GM18507 (cell line): Measurements from ENCODE around the gene ALLC.
A peak's percentile ranks its signal among the peaks of the same experiment; 100 is the strongest.

Source experiments
- DNase-seq: peaks from one replicate; pipeline ENCODE4 v3.0.0; 2011; ENCODE audit warnings: low read depth; ENCODE audit not compliant: insufficient read length; ENCODE audit errors: extremely low spot score
- FAIRE-seq: peaks from 2 replicates; lab custom pipeline; 2011; peaks lifted over from hg19 to GRCh38; lab: Jason Lieb, UNC

Gene ALLC

DNA sequence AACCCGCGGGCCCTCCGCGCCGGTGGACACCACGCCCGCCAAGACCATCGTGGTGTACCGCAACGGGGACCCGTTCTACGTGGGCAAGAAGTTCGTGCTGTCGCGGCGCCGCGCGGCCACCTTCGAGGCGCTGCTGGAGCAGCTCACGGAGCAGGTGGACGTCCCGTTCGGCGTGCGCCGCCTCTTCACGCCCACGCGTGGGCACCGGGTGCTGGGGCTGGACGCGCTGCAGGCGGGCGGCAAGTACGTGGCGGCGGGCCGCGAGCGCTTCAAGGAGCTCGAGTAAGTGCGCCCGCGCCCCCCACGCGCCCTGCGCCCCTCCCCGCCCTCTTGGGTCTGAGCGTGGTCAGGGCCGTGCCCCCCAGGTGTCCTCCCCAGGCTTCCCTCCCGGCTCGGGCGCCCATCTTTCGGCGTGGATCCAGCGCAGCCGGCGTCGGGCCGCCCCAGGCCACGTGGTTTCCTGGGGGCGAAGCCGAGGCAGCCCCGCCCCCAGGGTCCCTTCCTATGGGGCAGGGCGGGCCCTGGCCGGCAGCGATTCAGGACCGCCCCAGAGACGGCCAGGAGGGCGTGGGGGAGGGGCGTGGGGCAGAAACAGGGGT lies 45.9 kb downstream of the ALLC start:
- DNase-seq (no peak), FAIRE-seq (no peak)

DNA sequence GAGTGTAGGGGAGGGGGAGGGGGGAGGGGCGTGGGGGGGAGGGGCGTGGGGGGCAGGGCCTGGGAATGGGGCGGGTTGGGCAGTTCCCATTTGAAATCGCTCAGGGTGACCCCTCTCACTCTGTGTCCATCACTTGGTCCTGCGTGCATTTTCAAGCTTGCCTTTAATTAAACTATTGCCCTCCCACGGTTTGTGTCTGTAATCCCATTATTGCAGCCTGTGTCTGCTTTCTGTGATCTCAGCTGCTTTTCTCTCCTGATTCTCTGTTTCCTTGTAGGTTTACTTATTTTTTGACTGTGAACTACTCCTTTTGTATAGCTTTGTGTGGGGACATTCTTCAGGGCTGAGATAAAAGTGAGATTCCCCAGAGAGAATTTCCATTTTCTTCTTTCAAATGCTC lies 46.7 kb downstream of the ALLC start:
- no peak for DNase-seq
- FAIRE-seq, result no peak

DNA sequence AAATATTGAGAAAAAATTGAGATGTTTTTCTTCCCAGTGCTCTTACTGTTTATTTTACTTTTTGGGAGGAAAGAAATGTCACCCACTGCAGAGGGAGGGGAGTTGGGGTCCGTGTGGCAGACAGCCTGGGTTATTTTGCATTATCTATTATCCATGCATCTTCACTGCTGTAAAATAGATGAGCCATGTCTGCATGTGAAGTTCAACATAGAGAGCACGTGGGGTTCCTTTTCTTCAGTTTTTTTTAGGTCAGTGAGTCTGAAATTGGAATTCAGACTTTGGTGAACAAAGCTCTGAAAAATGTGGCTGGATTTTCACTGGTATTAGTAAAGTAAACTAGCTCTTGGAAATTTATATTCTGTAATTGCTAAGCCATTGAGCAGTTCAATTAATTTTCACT lies 47.8 kb downstream of the ALLC start:
- FAIRE-seq (no peak), DNase-seq (no peak)

DNA sequence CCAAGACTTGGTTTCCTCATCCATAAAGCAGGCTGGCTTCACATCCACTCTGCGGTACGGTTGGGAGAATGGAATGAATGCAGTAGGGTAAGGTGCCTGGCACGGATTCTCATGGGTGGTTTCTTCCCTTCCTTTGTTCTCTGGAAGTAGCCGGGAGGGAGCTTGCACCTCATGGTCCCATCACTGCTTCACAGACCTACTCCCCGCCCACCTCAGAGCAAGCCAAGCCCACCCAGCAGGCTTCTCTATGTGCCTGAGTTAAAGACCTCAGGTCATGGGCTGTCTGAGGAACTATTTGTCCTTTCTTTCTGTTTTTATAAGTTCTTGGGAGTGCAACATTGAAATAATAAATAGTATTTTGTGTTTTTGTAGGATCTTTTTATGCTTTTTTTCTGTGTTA lies 48.9 kb downstream of the ALLC start:
- DNase-seq, result no peak
- no peak for FAIRE-seq

DNA sequence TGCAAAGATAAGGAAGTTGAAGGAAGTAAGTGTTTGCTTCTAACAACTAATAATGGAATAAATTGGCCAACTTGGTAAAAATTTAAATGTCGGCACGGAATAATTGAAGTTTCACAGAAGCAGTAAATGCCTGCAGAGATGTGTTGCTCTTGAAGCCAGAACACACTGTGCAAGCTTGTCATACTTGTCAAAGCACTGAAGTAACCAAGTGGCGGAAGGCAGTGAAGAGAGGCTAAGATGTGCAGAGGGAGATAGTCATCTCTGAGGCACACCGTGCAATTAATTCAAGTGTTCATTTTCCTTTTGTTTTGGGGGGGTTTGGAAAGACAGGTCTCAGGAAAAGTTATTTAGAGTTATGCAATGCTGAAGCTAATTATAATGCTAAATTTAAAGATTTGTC lies 50.6 kb downstream of the ALLC start:
- FAIRE-seq (no peak), DNase-seq (no peak)

DNA sequence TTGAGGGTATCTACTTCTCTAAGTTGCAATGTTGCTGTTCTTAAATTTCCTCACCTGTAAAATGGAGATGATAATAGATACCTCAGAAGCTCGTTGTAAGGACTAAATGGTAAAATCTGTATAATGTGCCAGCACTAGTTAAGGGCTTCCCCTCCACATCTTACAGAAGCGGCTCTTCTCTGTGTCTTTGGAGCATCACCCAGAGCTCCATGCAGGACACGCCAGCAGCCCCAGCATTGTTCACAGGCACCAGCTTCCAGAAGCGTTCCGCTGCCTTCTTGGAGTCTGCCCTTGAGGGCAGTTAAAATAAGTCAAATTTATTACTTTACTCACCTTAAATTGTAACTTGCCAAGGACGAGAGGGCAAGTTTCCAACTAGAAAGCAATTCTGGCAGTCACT lies 51.2 kb downstream of the ALLC start:
- no peak for FAIRE-seq
- DNase-seq, result no peak

DNA sequence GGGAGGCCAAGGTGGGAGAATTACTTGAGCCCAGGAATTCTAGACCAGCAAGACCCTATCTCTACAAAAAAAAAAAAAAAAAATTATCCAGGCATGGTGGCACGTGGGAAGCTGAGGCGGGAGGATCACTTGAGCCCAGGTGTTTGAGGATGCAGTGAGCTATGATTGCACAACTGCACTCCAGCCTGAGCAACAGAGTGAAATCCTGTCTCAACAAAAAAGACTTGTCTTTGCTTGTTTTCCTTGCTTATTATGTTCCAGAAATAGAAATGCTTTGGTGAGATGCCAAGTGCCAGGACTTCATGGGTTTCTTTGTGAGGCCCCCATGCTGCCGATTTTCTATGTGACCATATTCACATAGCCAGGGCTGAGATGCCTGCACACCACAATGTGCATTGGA lies 54.4 kb downstream of the ALLC start:
- FAIRE-seq, result no peak
- no peak for DNase-seq

DNA sequence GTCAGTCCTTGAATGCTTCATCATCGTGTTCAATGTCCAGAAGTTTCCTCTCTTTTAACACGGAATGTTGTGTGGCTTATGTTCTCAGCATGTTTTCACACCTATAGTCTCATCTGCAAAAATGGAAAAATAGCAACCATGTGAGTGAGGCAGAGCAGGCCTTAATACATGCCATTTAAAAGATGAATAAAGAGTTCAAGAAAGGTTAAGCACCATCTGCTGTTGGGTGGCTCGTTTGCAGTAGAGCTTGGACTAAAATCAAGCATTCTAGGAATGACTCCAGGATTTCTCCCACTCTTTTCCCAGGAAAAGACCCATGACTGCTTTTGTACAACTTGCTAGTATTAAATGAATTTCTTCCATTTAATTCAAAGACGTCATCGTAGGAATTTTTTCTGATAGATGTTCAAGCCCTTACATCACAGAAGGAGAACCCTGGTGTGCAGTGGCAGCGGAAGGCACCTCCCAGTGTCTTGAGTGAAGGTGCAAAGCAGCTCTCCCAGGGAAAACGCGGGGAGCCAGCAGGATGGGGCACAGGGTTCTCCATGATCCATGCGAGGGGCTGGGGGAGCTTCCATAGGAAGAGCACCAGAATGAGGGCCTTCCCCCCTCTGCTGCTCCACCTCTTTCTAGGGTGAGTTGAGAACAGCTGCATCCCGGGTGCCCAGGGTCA lies 55.0 kb downstream of the ALLC start:
- FAIRE-seq (no peak), DNase-seq (no peak)

DNA sequence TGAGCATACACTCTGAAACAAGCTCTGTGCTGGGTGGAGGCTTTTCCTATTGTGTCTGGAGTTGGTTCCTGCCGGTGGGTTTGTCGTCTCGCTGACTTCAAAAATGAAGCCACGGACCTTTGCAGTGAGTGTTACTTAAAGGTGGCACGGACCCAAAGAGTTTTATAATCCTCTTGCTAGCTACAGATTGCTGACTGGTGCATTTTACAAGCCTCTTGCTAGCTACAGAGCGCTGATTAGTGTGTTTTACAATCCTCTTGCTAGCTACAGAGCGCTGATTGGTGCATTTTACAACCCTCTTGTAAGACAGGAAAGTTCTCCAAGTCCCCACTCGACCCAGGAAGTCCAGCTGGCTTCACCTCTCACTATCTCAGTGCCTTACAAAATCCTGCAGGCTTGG lies 60.7 kb downstream of the ALLC start:
- no peak for FAIRE-seq
- no peak for DNase-seq

DNA sequence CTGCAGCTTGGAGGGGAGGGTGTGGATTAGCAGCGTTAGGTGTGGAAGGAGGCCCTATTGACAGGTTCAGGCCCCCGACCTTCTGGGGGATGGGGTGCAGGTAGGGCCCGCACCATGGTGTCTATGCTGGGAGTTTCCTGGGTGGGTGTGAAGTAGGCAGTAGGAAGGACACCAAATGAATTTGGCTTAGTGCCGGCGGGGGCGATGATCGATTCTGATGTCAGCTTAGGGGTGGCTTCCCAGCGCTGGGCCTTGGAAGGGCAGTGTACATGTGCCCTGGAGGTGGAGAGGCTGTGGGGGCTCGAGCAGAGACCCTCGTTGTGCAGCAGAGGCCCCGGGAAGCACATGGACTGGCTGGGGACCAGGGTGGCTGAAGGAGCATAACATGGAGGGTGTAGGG lies 67.0 kb downstream of the ALLC start:
- no peak for FAIRE-seq

DNA sequence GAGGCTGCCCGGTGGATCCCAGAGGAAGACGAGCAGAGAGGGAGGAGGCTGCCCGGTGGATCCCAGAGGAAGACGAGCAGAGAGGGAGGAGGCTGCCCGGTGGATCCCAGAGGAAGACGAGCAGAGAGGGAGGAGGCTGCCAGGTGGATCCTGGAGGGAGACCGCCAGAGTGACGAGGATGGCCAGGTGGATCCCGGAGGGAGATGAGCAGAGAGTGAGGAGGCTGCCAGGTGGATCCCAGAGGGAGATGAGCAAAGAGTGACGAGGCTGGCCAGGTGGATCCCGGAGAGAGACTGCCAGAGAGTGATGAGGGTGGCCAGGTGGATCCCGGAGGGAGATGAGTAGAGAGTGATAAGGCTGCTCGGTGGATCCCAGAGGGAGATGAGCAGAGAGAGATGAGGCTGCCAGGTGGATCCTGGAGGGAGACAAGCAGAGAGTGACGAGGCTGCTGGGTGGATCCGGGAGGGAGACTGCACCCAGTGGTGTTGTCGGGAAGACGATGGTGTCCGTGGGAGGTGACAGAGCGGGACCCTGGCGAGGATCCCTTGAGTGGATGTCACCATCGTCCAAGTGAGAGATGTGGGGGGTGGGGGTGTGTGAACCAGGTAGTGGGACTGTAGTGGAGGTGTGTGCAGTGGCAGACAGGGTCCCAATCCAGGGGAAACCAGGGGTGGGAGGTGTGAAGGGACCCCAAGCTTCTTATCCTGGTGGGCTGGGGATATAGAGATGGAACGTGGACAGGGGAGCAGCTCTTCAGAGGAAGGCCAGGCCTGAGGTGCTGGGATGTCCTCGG lies 67.7 kb downstream of the ALLC start:
- FAIRE-seq, result no peak
- no peak for DNase-seq

More for the DNA sequence above, 67.0 kb downstream of the ALLC start:
- DNase-seq, result no peak

DNA sequence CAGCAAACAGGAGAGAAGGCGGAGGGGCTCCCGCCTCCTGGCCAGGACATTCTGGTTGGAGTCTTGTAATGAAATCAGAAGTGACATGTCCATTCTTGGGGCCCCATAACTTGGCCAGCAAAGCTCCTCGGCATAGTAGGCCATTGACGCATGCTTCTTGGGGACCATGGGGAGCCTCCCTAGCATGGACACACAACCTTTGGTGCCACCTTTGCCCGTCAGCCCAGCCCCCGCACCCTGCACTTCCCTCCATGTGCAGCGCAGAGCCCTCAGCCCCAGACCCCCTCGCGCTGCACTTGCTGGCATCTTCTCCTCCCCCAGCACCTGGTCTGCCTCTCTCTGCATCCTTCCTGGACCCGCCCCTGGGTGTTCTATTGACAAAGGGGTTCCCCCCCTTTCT lies 68.5 kb downstream of the ALLC start:
- FAIRE-seq (no peak), DNase-seq (no peak)

DNA sequence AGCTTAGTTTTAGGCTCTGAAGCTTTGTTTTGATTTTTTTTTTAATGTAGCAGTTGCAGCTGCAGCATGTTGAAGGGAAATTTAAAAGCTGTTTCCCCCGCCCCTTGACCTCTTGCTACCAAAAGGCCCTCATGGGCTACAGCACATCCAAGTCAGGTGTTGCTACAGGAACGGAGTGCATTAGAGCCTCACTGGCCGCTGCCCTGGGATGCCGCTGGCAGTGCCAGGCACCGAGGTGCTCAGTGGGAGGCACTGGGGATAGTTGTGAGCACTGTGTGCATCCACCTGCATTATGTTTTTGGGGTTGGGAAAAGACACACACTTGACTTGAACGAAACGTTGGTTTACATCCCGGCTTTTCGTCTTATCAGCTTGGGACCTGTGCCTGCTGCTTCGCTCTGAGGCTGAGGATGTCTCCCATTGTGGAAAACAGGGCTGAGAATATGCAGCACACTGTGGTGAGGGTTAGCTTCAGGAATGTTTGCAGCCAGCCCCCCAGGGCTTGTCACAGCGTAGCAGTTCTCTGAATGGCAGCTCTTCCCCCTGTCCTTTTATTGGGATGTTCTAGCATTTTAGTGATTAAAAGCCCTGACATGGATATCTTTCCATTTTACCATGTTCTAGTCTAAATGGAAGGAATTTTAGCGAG lies 69.5 kb downstream of the ALLC start:
- no peak for FAIRE-seq
- DNase-seq, result no peak

DNA sequence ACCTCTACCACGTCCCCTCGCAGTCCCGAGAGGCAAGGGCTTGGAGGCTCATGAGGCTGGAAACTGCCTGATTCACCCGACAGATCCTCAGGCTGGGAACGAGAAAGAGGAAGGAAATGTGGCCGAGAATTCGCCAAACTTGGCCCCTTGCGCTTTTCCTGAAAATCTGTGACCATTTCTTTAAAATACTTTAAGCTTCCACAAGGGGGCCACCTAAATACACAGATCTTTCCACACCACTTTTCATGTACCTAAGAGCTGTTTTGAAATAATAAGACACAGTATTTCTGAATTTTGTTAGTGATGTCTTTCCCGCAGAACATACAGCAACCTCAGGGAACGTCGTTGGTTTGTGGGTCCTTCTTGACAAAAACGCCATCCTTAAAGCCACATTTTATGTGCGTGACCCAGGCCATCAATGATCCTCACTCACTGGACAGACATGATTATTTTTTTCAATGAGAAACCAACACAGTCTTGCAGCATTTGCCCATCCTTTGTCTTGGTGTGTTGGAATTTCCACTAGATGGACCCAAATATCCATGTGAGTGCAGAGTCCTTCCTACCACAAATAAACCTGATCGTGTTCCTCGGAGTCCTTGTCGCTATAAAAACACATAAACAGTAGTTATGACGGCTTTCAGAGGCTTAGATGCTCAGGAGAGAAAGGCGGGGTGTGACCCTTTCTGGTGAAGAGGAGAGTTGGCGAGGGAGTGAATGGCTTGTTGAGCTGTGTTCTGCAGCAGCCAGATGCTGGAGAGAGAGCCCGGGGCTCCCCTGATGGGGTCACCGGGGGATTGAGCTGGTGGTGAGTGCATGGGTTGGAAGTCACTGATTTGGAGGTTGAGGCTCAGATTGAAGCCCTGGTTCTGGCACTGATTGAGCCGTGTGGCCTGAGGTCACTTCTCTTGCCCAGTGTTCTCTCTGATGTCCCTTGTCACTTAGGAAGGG lies 70.4 kb downstream of the ALLC start:
- FAIRE-seq (peak; percentile 26), DNase-seq (peak; percentile 20)

DNA sequence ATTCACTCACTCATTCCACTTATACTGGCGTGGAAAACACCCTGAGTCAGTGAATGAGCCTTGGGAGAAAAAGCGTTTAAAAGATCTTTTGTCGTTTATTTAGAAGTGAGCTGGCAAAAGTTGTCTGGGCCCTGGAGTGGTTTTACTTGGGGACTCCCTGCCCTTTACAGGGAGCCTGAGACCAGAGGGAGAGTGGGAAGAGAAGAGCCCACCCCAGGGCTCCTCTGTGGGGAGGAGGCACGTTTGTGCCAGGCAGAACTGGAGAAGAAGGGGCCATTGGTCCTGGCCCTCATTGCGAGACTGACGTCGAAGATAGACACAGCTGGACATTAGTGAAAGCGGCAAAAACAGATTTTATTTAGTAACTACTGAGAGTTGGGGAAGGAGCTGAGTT lies 71.1 kb downstream of the ALLC start:
- no peak for FAIRE-seq

DNA sequence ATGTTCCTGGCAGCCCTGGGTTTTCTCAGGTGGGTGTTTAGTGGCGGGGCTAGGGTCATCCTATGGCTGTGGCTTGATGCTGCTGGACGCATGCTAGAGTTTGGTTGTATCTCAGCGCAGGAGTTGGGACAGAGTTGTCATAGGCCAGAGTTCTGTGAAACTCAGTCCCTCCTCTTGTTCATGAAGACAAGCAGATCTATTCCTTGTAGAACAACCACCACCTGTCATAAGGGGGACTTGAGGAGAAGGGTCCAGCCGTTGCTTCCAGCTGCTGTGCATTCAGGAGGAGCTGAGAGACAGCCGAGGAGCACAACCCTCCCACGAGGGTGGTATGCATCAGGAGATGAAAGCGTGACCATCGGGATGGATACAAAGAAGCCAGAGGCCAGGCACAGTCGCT lies 71.8 kb downstream of the ALLC start:
- FAIRE-seq, result no peak
- no peak for DNase-seq

More for the DNA sequence above, 71.1 kb downstream of the ALLC start:
- DNase-seq, result no peak

DNA sequence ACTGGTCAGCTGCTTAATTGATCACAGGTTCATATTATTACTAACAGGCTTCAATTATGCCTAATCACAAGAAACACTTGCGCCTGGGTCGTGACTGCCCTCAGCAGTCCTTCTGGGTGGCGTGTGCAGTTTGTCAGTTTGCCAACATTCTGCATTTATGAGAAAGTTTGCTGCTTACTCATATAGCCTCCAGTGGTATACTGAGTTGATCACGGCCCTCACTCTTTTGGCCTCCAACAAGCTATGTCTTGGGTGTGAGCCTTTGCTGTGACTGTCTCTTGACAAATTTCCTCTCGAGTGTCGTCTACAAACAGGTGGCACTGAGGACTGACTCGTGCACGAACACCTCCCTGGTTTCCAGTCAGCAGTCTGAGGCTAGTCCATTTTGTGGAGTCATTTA lies 72.6 kb downstream of the ALLC start:
- DNase-seq (no peak), FAIRE-seq (no peak)

DNA sequence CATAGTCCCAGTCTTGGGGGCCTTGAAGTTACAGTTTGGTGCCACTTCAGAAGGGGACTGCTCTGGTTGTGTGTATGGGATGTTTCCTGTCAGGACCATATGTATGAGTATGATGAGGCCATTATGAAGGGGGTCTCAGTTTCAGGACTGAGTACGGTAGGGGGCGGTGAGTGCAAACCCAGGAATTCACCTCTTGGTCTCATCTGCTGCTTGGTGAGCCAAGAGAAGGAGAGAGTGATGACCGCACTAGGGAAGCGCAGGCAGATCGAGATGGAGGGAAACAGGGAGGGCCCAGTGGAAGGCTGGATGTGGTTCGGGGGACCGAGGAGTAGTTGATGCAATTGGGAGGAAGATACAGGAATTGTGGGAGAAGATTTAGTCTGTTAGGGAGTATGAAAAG lies 73.8 kb downstream of the ALLC start:
- no peak for DNase-seq
- no peak for FAIRE-seq

DNA sequence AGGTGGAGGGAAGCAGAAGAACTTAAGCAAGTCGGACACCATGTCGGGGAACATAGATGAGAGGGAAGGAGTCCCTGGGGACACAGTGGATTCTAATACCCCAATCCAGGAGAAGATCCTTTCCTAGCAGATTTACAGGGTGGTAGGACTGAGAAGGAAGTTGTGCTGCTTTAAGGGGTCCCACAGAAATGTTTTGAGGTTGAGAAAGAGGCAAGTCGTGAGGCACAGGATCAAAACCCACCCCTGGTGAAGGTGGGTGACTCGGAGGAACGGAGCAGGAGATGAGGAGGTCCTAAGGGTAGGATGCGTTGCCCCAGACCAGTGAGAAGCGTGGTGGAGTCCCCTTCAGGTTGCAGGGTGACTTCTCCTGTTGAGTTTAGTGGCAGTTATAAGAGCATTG lies 78.1 kb downstream of the ALLC start:
- DNase-seq (no peak), FAIRE-seq (no peak)
